H1 (cell line): Measurements from ENCODE around the gene PCDHGB3. TPM values are rescaled to one million over a fixed set of nuclear protein-coding genes. Genes with fewer than 3 reads are reported as not detected.

Experiments used
- CTCF ChIA-PET: fragments of 300-600 bp; sonication (Branson Sonifier 250); formaldehyde crosslinking; loops from one replicate; lab custom pipeline; 2021; ENCODE audit not compliant: partially characterized antibody; lab: Charles Lee
- POLR2A ChIA-PET: fragments of 300-600 bp; sonication (Branson Sonifier 250); formaldehyde crosslinking; loops from one replicate; lab custom pipeline; 2021; ENCODE audit warnings: inconsistent platforms; ENCODE audit not compliant: partially characterized antibody; lab: Charles Lee
- DNase-seq, 2 experiments: peaks; one replicate each; pipeline versions ENCODE4 v3.0.0 to v3.0.0-alpha.2; 2010 to 2022; ENCODE audit warnings: low spot score in 2 of 2, low read depth in 1 of 2, mixed read lengths in 1 of 2
- FAIRE-seq: peaks from 2 replicates; lab custom pipeline; 2011; peaks lifted over from hg19 to GRCh38; lab: Jason Lieb, UNC
- H2AFZ ChIP-seq: 2 replicates; pipeline ENCODE4 v1.8.1; 2012; ENCODE audit warnings: low read length, inconsistent platforms
- H2AK5ac ChIP-seq: 2 replicates; pipeline ENCODE4 v1.6.1; 2013; ENCODE audit warnings: low read depth, low read length
- H2BK120ac ChIP-seq: replicated peaks from 2 replicates; pipeline ENCODE3; 2013; ENCODE audit warnings: low read depth, low read length, inconsistent platforms
- H2BK12ac ChIP-seq: 2 replicates; pipeline ENCODE4 v1.6.1; 2013; ENCODE audit warnings: low read depth, low read length
- H2BK15ac ChIP-seq: 2 replicates; pipeline ENCODE4 v1.6.1; 2013; ENCODE audit warnings: low read length
- H2BK20ac ChIP-seq: 2 replicates; pipeline ENCODE4 v1.6.1; 2013; ENCODE audit warnings: low read length
- H2BK5ac ChIP-seq: 2 replicates; pipeline ENCODE4 v1.6.1; 2013; ENCODE audit warnings: low read depth, low read length
- H3K14ac ChIP-seq: 2 replicates; pipeline ENCODE4 v1.6.1; 2013; ENCODE audit warnings: inconsistent platforms; ENCODE audit not compliant: insufficient read length
- H3K18ac ChIP-seq: 2 replicates; pipeline ENCODE4 v1.6.1; 2013; ENCODE audit warnings: low read length; ENCODE audit errors: extremely low read depth
- H3K23ac ChIP-seq: 2 replicates; pipeline ENCODE4 v1.6.1; 2013; ENCODE audit warnings: inconsistent platforms; ENCODE audit not compliant: insufficient read length
- H3K23me2 ChIP-seq: 2 replicates; pipeline ENCODE4 v1.6.1; 2013; ENCODE audit warnings: low read depth, low read length
- H3K27ac ChIP-seq: 2 replicates; pipeline ENCODE4 v1.6.1; 2011; ENCODE audit warnings: low read depth, low read length, inconsistent platforms
- H3K27me3 ChIP-seq, 4 experiments: replicated peaks in 1 of 4; 1 replicate in 1 of 4; 2 replicates in 3 of 4; pipeline versions ENCODE4 v1.6.1 to v1.8.1; 2011 to 2013; ENCODE audit warnings: low read length in 3 of 4, mild to moderate bottlenecking in 3 of 4, inconsistent platforms in 2 of 4, mixed read lengths in 2 of 4, moderate library complexity in 1 of 4; ENCODE audit not compliant: control insufficient read depth in 3 of 4, insufficient read depth in 3 of 4; ENCODE audit errors: extremely low read depth in 1 of 4
- H3K36me3 ChIP-seq, 4 experiments: 2 replicates each; pipeline versions ENCODE4 v1.6.1 to v1.8.1; 2011 to 2013; ENCODE audit warnings: mild to moderate bottlenecking in 4 of 4, low read length in 3 of 4, moderate library complexity in 2 of 4, control low read depth in 1 of 4, inconsistent platforms in 1 of 4; ENCODE audit not compliant: insufficient read depth in 4 of 4, control insufficient read depth in 2 of 4
- H3K4ac ChIP-seq: replicated peaks from 2 replicates; pipeline ENCODE3; 2013; ENCODE audit warnings: low read length, low read depth, mixed read lengths, inconsistent platforms; ENCODE audit not compliant: insufficient read length
- H3K4me1 ChIP-seq, 4 experiments: replicated peaks in 1 of 4; 1 replicate in 1 of 4; 2 replicates in 3 of 4; pipeline versions ENCODE4 v1.6.1 to v1.8.1; 2011 to 2013; ENCODE audit warnings: low read length in 3 of 4, inconsistent platforms in 2 of 4, mixed read lengths in 1 of 4; ENCODE audit not compliant: insufficient read depth in 4 of 4, control insufficient read depth in 3 of 4
- H3K4me2 ChIP-seq, 2 experiments: 2 replicates each; pipeline versions ENCODE4 v1.6.1 to v1.8.1; 2011 to 2013; ENCODE audit warnings: low read depth in 2 of 2, low read length in 2 of 2, control low read depth in 1 of 2, inconsistent platforms in 1 of 2, mild to moderate bottlenecking in 1 of 2; ENCODE audit not compliant: insufficient read depth in 1 of 2
- H3K4me3 ChIP-seq, 4 experiments: fragments of 200-600, 300-600 bp in 1 of 4; sonication (generic), shearing (Covaris generic), sonication (Bioruptor Twin) in 1 of 4; 2 replicates each; pipeline versions ENCODE4 v1.5.1 to v1.8.1; 2011 to 2016; ENCODE audit warnings: low read length in 4 of 4, low read depth in 3 of 4, control low read depth in 2 of 4, inconsistent platforms in 2 of 4, mild to moderate bottlenecking in 2 of 4, mixed read lengths in 1 of 4, moderate library complexity in 1 of 4; ENCODE audit not compliant: insufficient read depth in 2 of 4; ENCODE audit errors: extremely low read depth in 1 of 4
- H3K56ac ChIP-seq: replicated peaks from 2 replicates; pipeline ENCODE3; 2013; ENCODE audit warnings: low read depth, mild to moderate bottlenecking, mixed read lengths, low read length, inconsistent platforms; ENCODE audit not compliant: insufficient read length
- H3K79me1 ChIP-seq: 2 replicates; pipeline ENCODE4 v1.6.1; 2013; ENCODE audit warnings: low read depth, low read length, control low read depth
- H3K79me2 ChIP-seq, 2 experiments: 2 replicates each; pipeline versions ENCODE4 v1.6.1 to v1.8.1; 2012 to 2013; ENCODE audit warnings: low read length in 2 of 2, mild to moderate bottlenecking in 2 of 2, inconsistent platforms in 1 of 2; ENCODE audit not compliant: insufficient read depth in 2 of 2, control insufficient read depth in 1 of 2
- H3K9ac ChIP-seq, 4 experiments: replicated peaks in 1 of 4; 1 replicate in 1 of 4; 2 replicates in 3 of 4; pipeline versions ENCODE4 v1.6.1 to v1.8.1; 2011 to 2013; ENCODE audit warnings: low read depth in 3 of 4, low read length in 3 of 4, control low read depth in 2 of 4, mild to moderate bottlenecking in 2 of 4, moderate library complexity in 2 of 4, inconsistent platforms in 1 of 4; ENCODE audit errors: extremely low read depth in 1 of 4
- H3K9me3 ChIP-seq, 2 experiments: 2 replicates each; pipeline versions ENCODE4 v1.6.1 to v1.8.1; 2012 to 2013; ENCODE audit warnings: mild to moderate bottlenecking in 2 of 2, moderate library complexity in 2 of 2, control low read depth in 1 of 2, inconsistent platforms in 1 of 2, low read depth in 1 of 2, low read length in 1 of 2, mixed read lengths in 1 of 2; ENCODE audit not compliant: insufficient read depth in 2 of 2
- H4K20me1 ChIP-seq, 2 experiments: replicated peaks in 1 of 2; 2 replicates each; pipeline versions ENCODE3 to v1.8.1; 2011 to 2013; ENCODE audit warnings: inconsistent platforms in 2 of 2, low read length in 2 of 2, mild to moderate bottlenecking in 1 of 2; ENCODE audit not compliant: insufficient read depth in 2 of 2, control insufficient read depth in 1 of 2
- H4K5ac ChIP-seq: 2 replicates; pipeline ENCODE4 v1.6.1; 2013; ENCODE audit warnings: low read length, low read depth, mixed read lengths, inconsistent platforms; ENCODE audit not compliant: insufficient read length
- H4K8ac ChIP-seq: 2 replicates; pipeline ENCODE4 v1.8.0; 2013; ENCODE audit warnings: mild to moderate bottlenecking, moderate library complexity, low read length, inconsistent platforms; ENCODE audit not compliant: insufficient read depth; ENCODE audit errors: extremely low read depth
- H4K91ac ChIP-seq: replicated peaks from 2 replicates; pipeline ENCODE3; 2013; ENCODE audit warnings: low read length, mixed read lengths, inconsistent platforms; ENCODE audit not compliant: insufficient read length
- ATF3 ChIP-seq: IDR thresholded peaks from 2 replicates; pipeline ENCODE4 v1.6.1; 2011; ENCODE audit warnings: low read depth, mild to moderate bottlenecking, low read length; ENCODE audit not compliant: insufficient read depth
- CBX8 ChIP-seq: fragments of 300-800, 300-1000 bp; sonication (generic); IDR thresholded peaks from 2 replicates; pipeline ENCODE4 v1.7.1; 2016; ENCODE audit warnings: low read depth, low read length, borderline replicate concordance
- EGR1 ChIP-seq: IDR thresholded peaks from 2 replicates; pipeline ENCODE4 v1.6.1; 2011; ENCODE audit warnings: low read depth, low read length, borderline replicate concordance
- EZH2 ChIP-seq: fragments of 200-600 bp; sonication (generic); IDR thresholded peaks from 2 replicates; pipeline ENCODE4 v1.7.1; 2012; ENCODE audit warnings: low read depth, mild to moderate bottlenecking, moderate library complexity, low read length, inconsistent platforms; ENCODE audit not compliant: severe bottlenecking
- GTF2F1 ChIP-seq: IDR thresholded peaks from 2 replicates; pipeline ENCODE4 v1.6.1; 2012; ENCODE audit warnings: low read depth, low read length, improper control_type of control experiment, borderline replicate concordance
- HDAC2 ChIP-seq, 2 experiments: fragments of 300-600 bp in 1 of 2; sonication (generic) in 1 of 2; IDR thresholded peaks; 2 replicates each; pipeline ENCODE4 v1.6.1; 2011 to 2012; ENCODE audit warnings: low read depth in 2 of 2, low read length in 2 of 2, mild to moderate bottlenecking in 2 of 2, moderate library complexity in 2 of 2, borderline replicate concordance in 1 of 2, inconsistent platforms in 1 of 2
- PHF8 ChIP-seq: fragments of 200-600 bp; sonication (generic); conservative IDR thresholded peaks from 2 replicates; pipeline ENCODE4 v1.7.1; 2012; ENCODE audit warnings: low read depth, mild to moderate bottlenecking, inconsistent platforms, low read length, moderate library complexity
- SRF ChIP-seq: IDR thresholded peaks from 2 replicates; pipeline ENCODE4 v1.6.1; 2011; ENCODE audit warnings: mild to moderate bottlenecking, low read depth, low read length, moderate library complexity
- SUZ12 ChIP-seq: fragments of 200-600 bp; sonication (generic); IDR thresholded peaks from 2 replicates; pipeline ENCODE4 v1.6.1; 2012; ENCODE audit warnings: mild to moderate bottlenecking, inconsistent platforms, low read length, moderate library complexity, mixed read lengths
- TBP ChIP-seq: IDR thresholded peaks from 2 replicates; pipeline ENCODE4 v1.6.1; 2011; ENCODE audit warnings: low read depth, low read length, improper control_type of control experiment
- TEAD4 ChIP-seq: IDR thresholded peaks from 2 replicates; pipeline ENCODE4 v1.6.1; 2012; ENCODE audit warnings: low read depth, low read length, inconsistent platforms, mixed read lengths
- YY1 ChIP-seq: IDR thresholded peaks from 2 replicates; pipeline ENCODE4 v1.6.1; 2011; ENCODE audit warnings: low read depth, mild to moderate bottlenecking, low read length
- WGBS, 2 experiments: shearing (Covaris generic) in 1 of 2; methylation state at CpG; one replicate each; pipeline versions ENCODE4 v1.1.6 to v1.1.7; 2013 to 2015; ENCODE audit warnings: low lambda C conversion rate in 2 of 2, mixed read lengths in 2 of 2, inconsistent platforms in 1 of 2, low coverage in 1 of 2, missing lambda C conversion rate in 1 of 2; ENCODE audit not compliant: insufficient replicate concordance in 2 of 2, insufficient coverage in 1 of 2, insufficient read length in 1 of 2; ENCODE audit errors: extremely low coverage in 1 of 2, missing lambda C conversion rate in 1 of 2; 5-methylcytosine and 5-hydroxymethylcytosine counted together
- polyA plus RNA-seq, 7 experiments: library from polyadenylated mRNA; depleted of rRNA in 3 of 7; stranded (reverse) in 5 of 7; unstranded in 2 of 7; fragments of >200 nt in 5 of 7; fragments of 200-250 nt in 2 of 7; gene quantifications; 1 replicate in 5 of 7; 2 replicates in 1 of 7; 4 replicates in 1 of 7; pipeline versions ENCODE4 v1.2.1 to v1.2.3, GENCODE V29; 2011 to 2013; ENCODE audit warnings: missing spikeins in 2 of 7, mixed read lengths in 2 of 7
- total RNA-seq: library from RNA; stranded (reverse); fragmentation: NEBNext Ultra II Directional; extraction: Animal tissue kit (Norgen Biotek cat#: 25700); gene quantifications from 2 replicates; pipeline ENCODE4 v1.2.1, GENCODE V29; 2021

The PCDHGB3 gene
- total and polyA plus RNA-seq, 2 of the 8 experiments (the other 6 are each of a cell fraction or from before 2014, with no cell fraction given), result 1.6 to 1.9 TPM

GRCh38 chr5:141384471-141385267 is 14.6 kb downstream of the PCDHGB3 start:
- Histone ChIP-seq H2AK5ac (no peak overlapping the region), H2BK20ac (no peak overlapping the region), H3K14ac (no peak overlapping the region), H3K27me3 (no peaks in the 10 kb centered on the region; a peak in 1 of 7 replicates), H4K91ac (no peak overlapping the region), H3K4ac (no peak overlapping the region), H3K4me1 (no peaks in the 10 kb centered on the region), H2AFZ (no peak overlapping the region), H4K8ac (no peak overlapping the region), H4K5ac (no peak overlapping the region), H2BK12ac (no peak overlapping the region), H3K79me2 (no peaks in the 10 kb centered on the region), H3K23me2 (no peaks in the 10 kb centered on the region; the same call in 1 of the 2 replicates), H3K4me2 (no peak overlapping the region), H2BK120ac (no peak overlapping the region), H3K56ac (no peak overlapping the region), H2BK5ac (no peak overlapping the region), H3K9me3 (peaks cover 37 to 41% of the 10 kb centered on the region in 2 experiments), H3K23ac (no peak overlapping the region), H2BK15ac (no peak overlapping the region), H3K79me1 (no peaks in the 10 kb centered on the region), H3K27ac (no peak overlapping the region), H4K20me1 (no peaks in the 10 kb centered on the region), H3K9ac (no peak overlapping the region), H3K18ac (no peak overlapping the region), H3K4me3 (no peak overlapping the region), H3K36me3 (peaks cover 0 to 14% (median 0%) of the 10 kb centered on the region in 4 experiments; a peak in 2 of 8 replicates)
- FAIRE-seq (no peak), DNase-seq (no peak)
- CTCF ChIA-PET, result no interaction called here
- WGBS, 2 experiments, result 91% methylated on average over 43 of the region's 43 CpGs; no CpG with 5 or more reads in 1 of the 2 experiments
- POLR2A ChIA-PET, result no interaction called here
- TF ChIP-seq SUZ12 (no peak), HDAC2 (IDR thresholded peaks at IDR 0.05; ENCODE audit: borderline replicate concordance in 1 of 2, low read depth in 2 of 2, low read length in 2 of 2) (no peak), EGR1 (no peak), TEAD4 (no peak), EZH2 (no peak), TBP (no peak), SRF (no peak), ATF3 (no peak), YY1 (no peak), PHF8 (no peak), CBX8 (no peak), GTF2F1 (no peak)
